PFSK-1 (cell line): ENCODE measurements around the gene CEP128.

ENCODE experiments used
- POLR2AphosphoS5 ChIP-seq: IDR thresholded peaks from 2 replicates; pipeline ENCODE4 v1.6.1; 2012; ENCODE audit warnings: low read depth, mild to moderate bottlenecking, control low read depth, low read length, moderate library complexity
- REST ChIP-seq, 2 experiments: IDR thresholded peaks; 2 replicates each; pipeline versions ENCODE4 v1.6.1 to v1.8.0; 2011 to 2012; ENCODE audit warnings: low read depth in 2 of 2, low read length in 2 of 2, control low read depth in 1 of 2, inconsistent platforms in 1 of 2, mild to moderate bottlenecking in 1 of 2, moderate library complexity in 1 of 2; ENCODE audit not compliant: insufficient read depth in 1 of 2
- TAF1 ChIP-seq: IDR thresholded peaks from 2 replicates; pipeline ENCODE4 v1.6.1; 2012; ENCODE audit warnings: low read length, control low read depth, borderline replicate concordance; ENCODE audit not compliant: insufficient read depth

DNA sequence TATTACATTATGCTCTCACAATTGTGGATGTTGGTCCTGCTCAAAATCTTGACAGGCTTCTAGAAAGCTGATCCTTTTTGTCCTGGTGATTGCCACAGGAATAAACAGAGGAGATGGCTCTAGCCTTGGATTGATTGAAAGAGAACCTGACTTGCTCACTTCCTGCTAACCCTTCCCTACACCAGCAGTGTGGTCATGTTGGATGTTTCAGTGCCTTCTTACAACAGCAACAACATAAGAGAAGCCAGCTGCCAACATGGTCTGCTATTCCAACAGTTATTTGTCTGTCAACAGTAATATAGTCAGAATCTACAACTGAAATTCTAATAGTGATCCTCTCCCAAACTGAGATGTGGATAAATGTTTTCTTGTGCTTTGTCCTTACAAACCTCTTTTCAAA lies 418.6 kb downstream of the CEP128 start:
- TF ChIP-seq TAF1 (no peak), POLR2AphosphoS5 (no peak), REST (IDR thresholded peaks at IDR 0.05; ENCODE audit: insufficient read depth in 1 of 2, low read depth in 2 of 2, low read length in 2 of 2) (no peak)
